Karpas-422 (cell line): ENCODE measurements around the gene STMP1. TPM values are rescaled to one million over a fixed set of nuclear protein-coding genes. Genes with fewer than 3 reads are reported as not detected.

Source experiments
- DNase-seq: peaks from one replicate; pipeline ENCODE4 v3.0.0-alpha.2; 2015
- H2AFZ ChIP-seq: fragments of 200-600 bp; sonication (generic); 2 replicates; pipeline ENCODE4 v1.6.1; 2014; ENCODE audit warnings: antibody characterized with exemption, low read length, mixed read lengths
- H3K27ac ChIP-seq: fragments of 200-600 bp; sonication (generic); 2 replicates; pipeline ENCODE4 v1.5.1; 2014; ENCODE audit warnings: mild to moderate bottlenecking, low read length, moderate library complexity
- H3K27me3 ChIP-seq: fragments of 200-600 bp; sonication (generic); 2 replicates; pipeline ENCODE4 v1.6.1; 2014; ENCODE audit warnings: low read length, mixed read lengths
- H3K36me3 ChIP-seq: fragments of 200-600 bp; sonication (generic); 2 replicates; pipeline ENCODE4 v1.6.1; 2014; ENCODE audit warnings: low read length, mixed read lengths; ENCODE audit not compliant: insufficient read depth
- H3K4me1 ChIP-seq: fragments of 200-600 bp; sonication (generic); 2 replicates; pipeline ENCODE4 v1.6.1; 2014; ENCODE audit warnings: mild to moderate bottlenecking, low read length, mixed read lengths
- H3K4me2 ChIP-seq: fragments of 200-600 bp; sonication (generic); 2 replicates; pipeline ENCODE4 v1.6.1; 2014; ENCODE audit warnings: low read length, low read depth, mild to moderate bottlenecking; ENCODE audit not compliant: poor library complexity, severe bottlenecking
- H3K4me3 ChIP-seq: fragments of 200-600 bp; sonication (generic); 2 replicates; pipeline ENCODE4 v1.5.1; 2014; ENCODE audit warnings: mild to moderate bottlenecking, antibody characterized with exemption, low read length, mixed read lengths
- H3K79me2 ChIP-seq: fragments of 200-600 bp; sonication (generic); 2 replicates; pipeline ENCODE4 v1.6.1; 2014; ENCODE audit warnings: mild to moderate bottlenecking, low read length, mixed read lengths
- H3K9ac ChIP-seq: fragments of 200-600 bp; sonication (generic); 2 replicates; pipeline ENCODE4 v1.6.0; 2014; ENCODE audit warnings: low read length
- H3K9me2 ChIP-seq: fragments of 200-600 bp; sonication (generic), shearing (Covaris generic); replicated peaks from 2 replicates; pipeline ENCODE4 v1.6.0; 2014; ENCODE audit warnings: mild to moderate bottlenecking, low read length, moderate library complexity; ENCODE audit not compliant: insufficient read depth
- H3K9me3 ChIP-seq: fragments of 300-700, 200-600 bp; sonication (generic); 2 replicates; pipeline ENCODE4 v1.6.1; 2014; ENCODE audit warnings: low read length, mixed read lengths
- H4K20me1 ChIP-seq: fragments of 200-600 bp; sonication (generic); 2 replicates; pipeline ENCODE4 v1.6.1; 2014; ENCODE audit warnings: mild to moderate bottlenecking, antibody characterized with exemption, low read length, low read depth; ENCODE audit not compliant: insufficient read depth
- small RNA-seq: library from RNA; depleted of rRNA; stranded (forward); fragments of <200 nt; gene quantifications from one replicate; pipeline ENCODE3, GENCODE V24; 2014
- total RNA-seq: library from RNA; depleted of rRNA; stranded (reverse); fragments of >200 nt; shearing (Covaris generic); gene quantifications from 2 replicates; pipeline ENCODE4 v1.2.3, GENCODE V29; 2014; ENCODE audit warnings: low replicate concordance; rRNA removed

Gene STMP1
- total RNA-seq, 1 experiment from 2014 or later, result 30.4 TPM

- Histone ChIP-seq H2AFZ (no peak overlapping the region), H3K4me2 (no peak overlapping the region), H3K4me1 (peaks cover 9% of the 10 kb centered on the region), H3K27ac (no peak overlapping the region), H3K36me3 (no peaks in the 10 kb centered on the region), H3K4me3 (no peak overlapping the region), H3K9me3 (no peaks in the 10 kb centered on the region), H3K9ac (no peak overlapping the region), H3K27me3 (no peaks in the 10 kb centered on the region), H3K9me2 (no peaks in the 10 kb centered on the region), H4K20me1 (no peaks in the 10 kb centered on the region), H3K79me2 (no peaks in the 10 kb centered on the region)
- no peak for DNase-seq
These were observed 61.1 kb downstream of the STMP1 start for GRCh38 chr7:135723411-135723810.

Small RNA genes lying within 50 kb of the gene (small RNA-seq; reads per million reads assigned to genes)
- not detected for gene RNU6-1154P

Other genes starting within 250 kb of the STMP1 start
- gene CNOT4, start 152.4 kb upstream of the STMP1 start, total RNA-seq, result 19.0 and 25.9 TPM in 2 replicates
- 40.3 and 75.7 TPM in 2 replicates for gene NUP205, start 104.6 kb upstream of the STMP1 start, total RNA-seq
- gene SLC13A4, start 65.7 kb downstream of the STMP1 start, total RNA-seq, result not detected in 2 replicates
- gene FAM180A, start 86.3 kb downstream of the STMP1 start, total RNA-seq, result not detected in 2 replicates